ENCODE measurements around the gene USF1.

USF1 gene, protein sequence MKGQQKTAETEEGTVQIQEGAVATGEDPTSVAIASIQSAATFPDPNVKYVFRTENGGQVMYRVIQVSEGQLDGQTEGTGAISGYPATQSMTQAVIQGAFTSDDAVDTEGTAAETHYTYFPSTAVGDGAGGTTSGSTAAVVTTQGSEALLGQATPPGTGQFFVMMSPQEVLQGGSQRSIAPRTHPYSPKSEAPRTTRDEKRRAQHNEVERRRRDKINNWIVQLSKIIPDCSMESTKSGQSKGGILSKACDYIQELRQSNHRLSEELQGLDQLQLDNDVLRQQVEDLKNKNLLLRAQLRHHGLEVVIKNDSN

DNA sequence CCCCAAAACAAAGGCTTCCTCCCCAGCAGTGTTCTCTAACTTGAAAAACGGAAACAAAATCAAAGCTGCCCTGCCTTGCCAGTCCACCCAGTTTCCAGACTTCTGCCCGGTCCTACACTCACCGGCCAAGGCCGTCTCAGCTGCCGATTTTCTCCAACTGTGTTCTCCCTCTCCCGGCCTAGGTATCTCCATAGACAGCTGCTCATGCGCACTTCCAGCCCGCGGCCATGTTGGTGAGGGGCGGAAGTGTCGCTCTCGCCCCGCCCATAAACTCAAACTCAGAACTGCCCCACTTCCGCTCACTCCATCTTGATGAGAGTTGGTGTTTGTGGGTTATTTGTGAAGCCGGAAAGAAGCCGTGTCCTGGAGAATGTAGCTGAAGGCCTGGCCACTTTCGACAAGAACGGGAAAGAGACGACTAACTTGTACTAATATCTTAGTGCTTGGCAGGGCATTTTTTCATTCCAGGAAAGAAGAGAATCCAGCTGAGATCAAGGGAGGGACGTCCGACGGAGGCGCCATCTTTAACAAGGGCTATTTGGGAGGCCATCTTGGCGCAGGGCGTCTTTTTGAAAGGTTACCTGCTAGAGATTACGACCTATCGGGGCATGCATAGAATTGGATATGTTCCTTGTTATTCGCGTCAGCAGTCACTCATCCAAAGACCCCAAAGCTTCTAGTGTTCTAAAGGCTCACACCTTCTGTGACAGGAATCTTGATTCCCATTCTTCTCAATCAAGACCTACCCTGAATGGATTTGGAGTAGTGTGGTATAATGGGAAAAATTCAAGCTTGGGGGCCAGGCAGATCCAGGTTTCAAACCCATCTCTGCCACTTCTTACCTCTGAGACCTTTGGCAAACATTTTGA is at the start of gene USF1:
USF1 (minus strand) TSS at position 242 of the 869 bp plus-strand sequence. CDS start 2,702 bp downstream, outside the sequence.
- peak; percentile 98 for DNase-seq (ENCODE audit: low spot score)

DNA sequence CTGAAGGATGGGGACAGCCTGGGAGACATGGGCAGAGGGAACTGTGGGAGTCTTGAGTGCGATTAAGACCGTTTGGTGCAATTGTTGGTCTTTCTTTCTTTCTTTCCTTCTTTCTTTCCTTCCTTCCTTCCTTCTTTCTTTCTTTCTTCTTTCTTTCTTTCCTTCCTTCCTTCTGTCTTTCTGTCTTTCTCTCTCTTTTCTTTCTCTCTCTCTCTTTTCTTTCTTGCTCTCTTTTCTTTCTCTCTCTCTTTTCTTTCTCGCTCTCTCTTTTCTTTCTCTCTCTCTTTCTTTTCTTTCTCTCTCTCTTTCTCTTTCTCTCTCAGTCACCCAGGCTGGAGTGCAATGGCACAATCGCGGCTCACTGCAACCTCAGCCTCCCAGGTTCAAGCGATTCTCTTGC is 49.5 kb upstream of the USF1 start:
- no peak for DNase-seq (ENCODE audit: low spot score)

DNA sequence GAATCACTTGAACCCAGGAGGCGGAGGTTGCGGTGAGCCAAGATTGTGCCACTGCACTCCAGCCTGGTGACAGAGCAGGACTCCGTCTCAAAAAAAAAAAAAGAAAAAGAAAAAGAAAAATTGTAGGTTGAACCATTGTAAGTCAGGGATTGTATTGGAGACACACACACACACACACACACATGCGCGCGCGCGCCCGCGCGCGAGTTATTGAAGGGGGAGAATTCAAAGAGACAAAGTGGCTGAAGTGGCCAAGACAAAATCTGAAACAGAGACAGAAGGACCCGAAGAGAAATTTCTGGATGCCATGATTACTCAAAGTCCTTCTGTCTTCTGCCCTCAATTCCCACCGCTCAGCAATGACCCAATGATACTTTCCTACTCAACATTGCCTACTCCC is 48.7 kb upstream of the USF1 start:
- no peak for DNase-seq (ENCODE audit: low spot score)

DNA sequence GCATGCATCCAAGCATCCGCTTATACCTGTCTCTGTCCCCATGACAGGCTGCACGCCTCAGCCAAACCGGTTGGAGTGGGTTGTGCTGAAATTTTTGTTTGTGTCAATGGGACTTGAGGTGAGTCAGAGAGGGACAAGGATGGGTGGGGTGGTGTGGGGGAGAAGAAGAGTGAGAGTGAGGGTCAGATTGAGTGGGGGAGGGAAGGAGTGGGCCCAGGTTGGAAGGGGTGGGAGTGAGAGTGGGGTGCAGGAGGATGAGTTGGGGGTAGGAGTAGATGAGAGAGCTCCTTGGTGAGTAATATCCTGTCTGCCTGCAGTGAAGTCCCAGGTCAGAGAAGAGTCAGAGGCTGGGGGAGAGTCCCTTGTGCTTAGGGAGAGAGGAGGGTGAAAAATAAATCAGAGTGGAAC is 46.8 kb upstream of the USF1 start:
- DNase-seq (ENCODE audit: low spot score) = no peak

DNA sequence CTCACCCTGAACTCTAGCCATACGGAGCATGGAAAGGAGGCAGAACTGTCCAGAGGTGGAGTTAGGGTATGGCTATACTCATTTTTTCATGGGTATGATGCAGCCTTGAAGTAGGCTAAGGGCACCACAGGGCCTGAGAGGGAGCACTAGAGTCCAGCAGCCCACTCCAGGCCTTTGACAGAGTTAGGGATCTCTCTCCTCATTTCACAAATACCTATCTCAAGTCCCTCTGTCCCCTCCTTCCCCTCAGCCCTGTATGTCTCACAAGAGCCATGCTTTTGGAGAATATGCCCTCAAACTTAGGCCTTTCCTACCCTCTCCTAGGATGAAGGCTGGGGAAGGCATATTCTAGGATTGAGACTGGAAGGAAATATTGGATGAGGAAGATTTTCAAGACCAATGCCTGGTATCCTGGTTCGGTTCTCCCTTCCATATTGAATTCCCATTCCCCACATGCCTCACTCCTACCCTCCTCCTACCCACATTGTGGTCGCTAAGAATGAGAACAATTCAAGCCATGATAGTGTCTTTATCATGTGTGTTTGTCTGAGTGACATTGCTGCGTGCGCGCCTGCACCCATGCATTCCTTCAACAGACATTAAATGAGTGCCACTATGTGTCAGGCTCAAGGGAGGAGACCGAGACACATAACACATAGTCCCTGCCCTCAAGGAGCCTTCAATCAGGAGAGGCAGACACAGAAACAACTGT is 46.2 kb upstream of the USF1 start:
- DNase-seq (ENCODE audit: low spot score) = no peak

DNA sequence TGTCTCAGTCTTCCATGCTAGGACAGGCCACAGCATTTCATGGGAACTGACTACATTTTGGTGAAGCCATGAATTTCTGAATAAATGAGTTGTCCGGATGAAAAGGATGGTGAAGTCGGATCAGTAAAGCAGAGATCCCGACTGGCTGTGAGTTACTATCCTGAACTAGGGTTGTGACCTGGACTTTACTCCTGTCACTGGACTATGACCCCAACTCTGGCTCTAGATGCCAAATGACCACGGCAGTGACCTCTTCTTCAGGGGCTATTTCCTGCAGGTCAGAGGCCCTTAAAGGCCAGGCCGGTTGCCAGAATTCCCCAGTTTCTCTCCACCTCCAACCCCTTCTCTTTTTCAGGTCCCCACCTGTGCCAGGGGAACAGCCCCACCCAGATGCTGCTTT is 45.3 kb upstream of the USF1 start:
- no peak for DNase-seq (ENCODE audit: low spot score)

DNA sequence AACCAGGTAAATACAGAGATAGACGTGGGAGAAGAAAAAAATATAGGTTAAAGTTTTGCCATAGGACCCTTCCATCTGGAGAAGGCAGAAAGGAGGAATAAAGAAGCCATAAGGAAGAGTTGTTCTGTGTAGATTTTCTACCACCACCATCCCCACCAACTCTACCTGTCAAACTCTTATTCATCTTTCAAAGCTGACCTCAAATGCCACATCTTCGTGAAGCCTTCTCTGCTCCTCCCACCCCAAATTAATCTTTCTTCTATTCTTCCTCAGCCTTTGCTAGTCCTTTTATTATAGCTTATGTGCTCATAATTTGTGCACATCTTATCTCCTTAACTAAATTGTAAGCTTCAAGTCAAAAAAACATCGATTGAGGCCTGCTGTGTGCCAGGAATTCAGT is 44.8 kb upstream of the USF1 start:
- DNase-seq (ENCODE audit: low spot score) = no peak

DNA sequence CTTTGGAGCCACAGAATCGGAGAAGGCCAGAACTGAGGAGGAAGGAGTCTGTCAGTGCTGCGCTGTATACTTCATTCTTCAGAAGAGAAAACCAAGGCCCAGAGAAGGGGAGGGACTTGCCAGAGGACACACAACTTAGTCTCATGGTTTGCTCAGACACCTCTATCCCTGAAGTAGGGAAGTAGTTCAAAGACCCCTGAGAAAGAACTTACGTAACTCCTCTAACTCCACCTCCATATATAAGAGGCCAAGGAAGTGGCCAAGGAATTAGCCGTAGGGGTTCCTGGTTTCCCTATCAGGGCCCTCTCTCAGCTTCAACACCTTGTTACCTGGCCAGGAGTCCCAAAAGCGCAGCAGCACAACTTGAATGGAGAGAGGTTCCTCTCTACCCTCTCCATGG is 44.2 kb upstream of the USF1 start:
- no peak for DNase-seq (ENCODE audit: low spot score)

DNA sequence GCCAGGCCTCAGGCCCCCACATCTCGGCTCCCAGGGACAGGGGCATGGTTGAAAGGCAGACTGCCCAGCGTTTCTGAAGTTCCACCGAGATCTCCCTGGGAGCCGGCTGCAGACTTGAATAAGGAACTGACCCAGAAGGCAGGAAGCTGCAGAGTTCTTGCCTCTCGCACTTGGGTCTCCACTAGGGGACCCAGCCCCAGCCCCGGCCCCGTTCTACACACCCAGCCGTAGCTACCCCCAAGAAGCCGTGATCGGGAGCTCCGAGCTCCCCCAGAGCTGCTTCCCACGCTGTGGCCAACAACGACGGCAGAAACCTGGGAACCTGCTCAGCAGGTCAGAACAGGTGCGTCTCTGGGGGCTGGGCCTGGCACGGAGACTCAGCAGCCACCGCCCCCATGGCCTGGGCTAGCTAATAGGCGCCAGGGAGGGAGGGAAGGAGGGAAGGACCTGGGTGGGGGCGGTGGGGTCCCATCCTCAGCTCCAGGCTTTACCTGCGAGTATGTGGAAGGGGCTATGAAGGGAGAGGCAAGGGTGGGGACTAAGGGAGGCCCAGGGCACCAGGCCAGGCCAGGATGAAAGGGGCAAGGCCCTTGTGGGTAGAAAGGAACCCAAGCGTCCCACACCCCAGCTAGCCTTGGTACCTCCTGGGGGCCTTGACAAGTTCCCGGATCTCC is 43.6 kb upstream of the USF1 start, which contains the start of gene NECTIN4:
NECTIN4 (minus strand) TSS at position 308 of the 674 bp plus-strand sequence; CDS start at position 46, 262 bp downstream.
- DNase-seq (ENCODE audit: low spot score) = no peak

DNA sequence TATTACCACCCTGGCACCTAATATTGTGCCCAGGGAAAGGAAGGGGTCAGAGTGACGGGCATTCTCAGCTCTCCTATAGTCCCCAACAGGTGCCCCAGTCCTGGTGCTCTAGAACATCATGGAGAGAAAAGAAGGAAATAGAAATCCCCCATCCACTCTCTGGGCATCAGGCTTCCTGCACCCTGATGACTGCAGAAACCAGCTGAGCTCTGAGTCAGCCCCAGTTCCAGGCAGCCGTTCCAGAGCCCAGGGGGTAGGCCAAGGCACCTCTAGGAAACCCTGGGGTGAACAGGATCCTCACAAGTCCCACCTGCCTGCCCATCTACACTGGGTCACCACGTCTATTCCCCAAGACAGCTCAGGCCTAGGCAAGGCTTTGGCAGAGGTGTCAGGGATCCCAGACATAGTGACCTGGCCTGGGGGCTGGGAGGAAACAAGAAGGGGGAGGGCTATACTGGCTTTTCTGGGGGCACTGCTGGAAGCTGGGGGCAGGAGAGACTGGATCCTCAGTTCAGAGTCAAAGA is 42.9 kb upstream of the USF1 start:
- DNase-seq (ENCODE audit: low spot score) = no peak

DNA sequence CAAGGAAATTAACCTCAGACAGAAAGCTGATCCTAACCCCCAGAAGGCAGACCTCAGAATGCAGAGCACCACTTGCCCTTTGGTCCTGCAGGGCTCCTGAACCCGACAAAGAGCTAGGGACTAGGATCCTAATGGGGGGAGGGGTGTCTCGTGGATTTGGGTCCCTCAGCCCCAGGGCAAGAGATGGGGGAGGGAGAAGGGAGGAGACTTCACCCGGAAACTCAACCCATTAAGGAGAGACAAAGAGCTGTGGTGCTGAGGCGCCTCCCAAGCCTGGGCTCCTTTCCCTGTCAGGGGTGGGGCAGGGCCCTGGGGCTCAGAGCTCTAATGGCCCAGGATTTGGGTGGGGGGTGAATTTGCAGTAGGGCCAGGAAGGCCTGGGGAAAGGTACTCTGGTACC is 40.7 kb upstream of the USF1 start:
- no peak for DNase-seq (ENCODE audit: low spot score)

DNA sequence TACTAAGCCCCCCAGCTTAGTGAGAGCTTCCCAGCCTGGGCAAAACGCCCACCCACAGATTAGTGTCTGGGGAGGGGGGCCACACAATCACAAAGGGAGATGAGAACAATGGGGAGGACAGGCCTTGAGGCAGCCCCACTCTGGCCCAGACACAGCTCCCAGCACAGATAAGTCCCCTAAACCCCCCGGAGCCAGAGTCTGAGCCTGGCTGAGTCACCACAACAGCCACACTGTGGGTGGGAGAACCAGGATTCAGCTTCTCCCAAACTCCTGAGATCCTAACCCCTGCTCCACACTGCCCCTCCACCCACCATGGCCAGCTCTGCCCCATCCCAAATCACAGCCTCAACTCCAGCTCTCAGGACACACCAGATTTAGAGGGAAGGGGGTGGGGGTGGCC is 39.4 kb upstream of the USF1 start:
- DNase-seq (ENCODE audit: low spot score) = no peak

DNA sequence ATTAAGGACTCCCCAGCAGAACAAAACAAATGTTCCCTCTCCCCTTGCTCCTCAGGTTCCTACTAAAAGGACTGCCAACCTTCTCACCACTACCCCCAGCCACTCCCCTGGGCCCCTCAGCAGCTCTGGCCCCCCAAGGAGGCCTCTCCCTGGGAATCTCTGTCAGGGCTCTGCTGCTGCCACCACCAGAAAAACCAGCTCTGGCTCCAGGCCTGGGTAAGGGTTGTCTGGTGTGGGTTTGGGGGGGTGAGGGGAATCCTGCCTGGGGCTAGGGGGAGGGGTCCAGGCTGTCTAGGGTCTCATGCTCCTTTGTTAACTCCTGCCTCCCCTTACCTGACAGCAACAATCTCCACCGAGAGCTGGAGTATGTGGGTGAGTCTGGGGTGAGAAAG is 38.8 kb upstream of the USF1 start:
- no peak for DNase-seq (ENCODE audit: low spot score)

DNA sequence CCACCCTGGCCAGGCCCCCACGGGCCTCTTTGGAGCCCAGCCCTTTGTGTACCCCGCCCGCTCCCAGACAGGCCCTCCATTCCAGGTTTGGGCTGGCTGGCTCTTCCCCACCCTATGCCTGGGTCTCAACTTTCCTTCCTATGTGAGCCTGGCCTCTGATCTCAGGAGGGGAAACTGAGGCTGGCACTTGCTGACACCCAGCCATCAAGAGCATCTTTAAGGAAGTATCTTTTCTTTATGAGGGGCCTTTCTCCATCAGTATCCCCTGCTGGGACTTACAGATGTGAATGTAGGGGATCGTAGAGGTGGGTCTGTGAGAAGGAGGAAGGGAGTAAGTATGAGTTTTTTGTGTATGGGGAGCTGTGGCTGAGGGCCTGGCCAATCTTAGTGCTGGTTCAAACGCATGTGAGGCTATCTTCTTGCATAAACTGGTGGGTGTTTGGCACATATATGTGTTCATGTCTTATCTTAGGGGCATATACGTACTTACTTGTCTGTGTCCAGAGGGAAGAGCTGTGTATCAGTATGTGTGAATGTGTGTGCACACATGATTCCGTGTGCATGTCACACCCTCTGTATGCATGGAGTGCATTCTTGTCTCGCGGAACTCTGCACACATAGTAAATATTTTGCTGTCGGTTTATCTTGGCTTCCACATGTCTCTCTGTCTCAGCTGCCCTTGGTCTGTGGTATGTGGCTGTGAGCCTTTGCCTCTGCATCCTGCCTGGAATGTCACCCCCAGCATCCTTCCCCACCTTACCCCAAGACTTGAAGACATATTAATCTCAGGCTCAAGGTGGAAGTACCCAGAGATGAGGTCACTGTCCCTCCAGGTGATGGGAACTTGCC is 38.2 kb upstream of the USF1 start:
- no peak for DNase-seq (ENCODE audit: low spot score)

DNA sequence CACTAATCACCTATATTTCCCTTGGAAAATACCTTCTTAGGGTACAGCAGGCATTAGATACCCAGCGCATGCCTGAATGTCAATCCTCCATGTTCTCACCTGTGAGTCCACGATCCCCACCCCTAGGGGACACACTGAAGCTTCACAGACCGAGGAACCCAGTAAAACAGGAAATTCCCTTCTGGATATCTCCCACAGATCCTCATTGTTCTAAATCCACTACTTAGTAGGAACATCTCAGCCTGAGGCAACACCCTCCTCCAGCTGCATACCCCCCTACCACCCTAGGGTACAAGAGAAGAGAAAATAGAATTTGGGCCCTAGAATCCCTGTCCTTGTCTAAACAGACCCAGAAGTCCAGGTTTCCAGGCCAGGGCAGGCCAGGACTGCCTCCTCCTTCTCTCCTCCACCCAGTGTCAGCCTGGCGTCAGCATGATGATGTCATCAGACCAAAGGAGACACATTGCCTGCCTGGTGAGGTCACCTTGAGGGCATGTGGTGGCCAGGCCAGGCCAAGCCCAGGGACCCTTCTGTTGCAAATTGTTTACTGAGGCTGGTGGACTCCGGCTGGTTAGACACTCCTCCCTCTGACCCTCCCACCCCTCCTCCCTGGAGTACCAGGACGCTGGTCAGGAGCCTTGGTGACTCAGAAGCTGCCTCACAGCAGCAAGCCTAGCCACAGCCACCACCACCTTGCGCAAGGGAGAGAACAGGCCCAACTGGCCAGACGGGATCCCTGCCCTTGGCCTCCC is 37.4 kb upstream of the USF1 start:
- no peak for DNase-seq (ENCODE audit: low spot score)

DNA sequence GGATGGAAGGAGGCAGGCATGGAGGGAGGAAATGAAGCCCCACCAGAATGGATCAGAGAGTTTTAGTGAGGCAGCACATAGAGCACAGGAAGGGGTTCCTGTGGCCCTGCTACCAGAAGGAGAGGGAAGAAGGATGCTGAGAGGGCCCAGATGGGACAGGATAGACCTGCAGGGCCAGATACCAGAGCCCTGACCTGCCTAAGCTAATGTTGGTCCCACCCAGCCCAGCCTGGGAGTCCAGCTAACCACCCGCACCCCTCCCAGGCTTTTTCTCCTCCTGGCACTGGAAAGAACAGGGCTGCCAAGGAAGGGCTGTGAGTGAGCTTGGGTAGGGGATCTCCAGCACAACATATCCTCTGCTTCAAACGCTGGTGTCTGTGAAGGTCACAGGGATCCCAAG is 36.7 kb upstream of the USF1 start:
- DNase-seq (ENCODE audit: low spot score) = no peak

DNA sequence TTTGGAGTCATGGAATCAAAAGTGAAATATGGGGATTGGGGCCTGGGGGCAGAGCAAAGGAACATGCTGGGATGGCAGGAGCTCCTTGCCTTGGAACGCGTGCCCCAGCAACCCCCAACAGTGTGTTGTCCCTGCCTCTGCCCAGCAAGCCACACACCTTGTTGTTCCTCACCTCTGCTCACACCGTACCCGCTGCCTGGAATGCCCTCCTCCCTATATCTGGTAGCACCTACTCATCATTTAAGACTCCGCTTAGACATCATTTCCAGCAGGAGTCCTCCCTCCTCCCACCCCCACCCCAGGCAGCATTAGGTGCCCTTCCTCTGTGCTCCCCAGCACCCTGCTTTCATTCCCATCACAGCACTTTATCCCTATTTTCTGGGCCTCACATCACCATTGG is 35.7 kb upstream of the USF1 start:
- no peak for DNase-seq (ENCODE audit: low spot score)

DNA sequence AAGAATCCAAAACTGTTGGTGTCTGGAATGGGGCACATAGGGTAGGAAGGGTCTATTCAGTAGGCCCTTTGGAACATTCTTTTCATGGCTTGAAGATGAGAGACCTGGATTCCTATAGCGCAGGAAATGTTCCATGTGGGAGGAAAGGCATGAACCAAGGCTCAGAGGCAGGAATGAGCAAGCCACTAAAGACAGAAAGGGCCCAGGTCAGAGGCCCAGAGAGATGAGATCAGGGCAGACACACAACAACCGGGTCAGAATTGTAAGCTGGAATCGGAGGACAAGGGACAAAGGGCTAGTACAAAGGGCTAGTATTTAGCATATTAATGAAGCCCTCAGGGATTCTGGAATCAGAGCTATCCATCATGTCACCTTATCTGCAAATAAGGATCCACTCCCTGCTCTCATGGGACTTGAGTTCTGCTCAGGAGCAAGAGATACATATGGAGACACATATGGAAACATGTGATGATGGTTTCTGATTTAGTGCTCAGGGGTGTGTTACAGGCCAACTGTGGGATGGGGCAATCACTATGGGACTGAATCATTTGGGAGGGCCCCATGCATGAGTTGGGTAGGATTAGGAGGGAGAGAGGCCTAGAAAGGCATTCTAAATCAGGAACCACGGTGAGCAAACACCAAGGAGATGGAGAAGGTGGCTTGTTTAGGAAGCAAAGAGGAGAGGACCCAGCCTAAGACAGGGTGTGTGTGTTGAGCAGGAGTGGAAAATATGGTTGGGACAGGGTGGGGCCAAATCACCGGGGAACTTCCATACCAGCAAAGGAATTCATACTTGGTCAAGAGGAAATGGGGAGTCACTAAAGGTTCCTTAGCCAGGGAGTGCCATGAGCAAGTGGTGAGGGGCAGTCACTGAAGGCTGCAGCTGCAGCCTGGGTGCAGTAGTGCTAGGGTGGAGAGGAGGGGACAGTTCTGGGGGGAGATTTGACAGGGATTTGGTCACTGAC is 34.9 kb upstream of the USF1 start:
- DNase-seq (ENCODE audit: low spot score) = no peak

Measured in pons (tissue), 1 donor.